Ishikawa (cell line): ENCODE results near the gene TRAPPC2.

Experiments
- CEBPB ChIP-seq: IDR thresholded peaks from 2 replicates; pipeline ENCODE4 v1.6.1; 2012
- CREB1 ChIP-seq: IDR thresholded peaks from 2 replicates; pipeline ENCODE4 v1.6.1; 2012; ENCODE audit warnings: low read depth
- EGR1 ChIP-seq: IDR thresholded peaks from 2 replicates; pipeline ENCODE4 v1.6.1; 2012
- EP300 ChIP-seq: IDR thresholded peaks from 2 replicates; pipeline ENCODE4 v1.6.1; 2012; ENCODE audit warnings: borderline replicate concordance
- FOXM1 ChIP-seq: IDR thresholded peaks from 2 replicates; pipeline ENCODE4 v1.6.1; 2012; ENCODE audit warnings: low read depth, borderline replicate concordance
- MAX ChIP-seq: IDR thresholded peaks from 2 replicates; pipeline ENCODE4 v1.6.1; 2012
- NFIC ChIP-seq: IDR thresholded peaks from 2 replicates; pipeline ENCODE4 v1.6.1; 2012
- RAD21 ChIP-seq: IDR thresholded peaks from 2 replicates; pipeline ENCODE4 v1.6.1; 2012; ENCODE audit warnings: low read depth
- REST ChIP-seq: IDR thresholded peaks from 2 replicates; pipeline ENCODE4 v1.6.1; 2012; ENCODE audit warnings: low read depth, mild to moderate bottlenecking
- TAF1 ChIP-seq: IDR thresholded peaks from 2 replicates; pipeline ENCODE4 v1.6.1; 2012; ENCODE audit warnings: low read depth, mild to moderate bottlenecking
- TCF12 ChIP-seq: IDR thresholded peaks from 2 replicates; pipeline ENCODE4 v1.6.1; 2012; ENCODE audit warnings: low read depth
- TEAD4 ChIP-seq: IDR thresholded peaks from 2 replicates; pipeline ENCODE4 v1.6.1; 2012
- USF1 ChIP-seq: IDR thresholded peaks from 2 replicates; pipeline ENCODE4 v1.6.1; 2012
- YY1 ChIP-seq: IDR thresholded peaks from 2 replicates; pipeline ENCODE4 v1.6.1; 2012; ENCODE audit warnings: low read depth
- ZBTB7A ChIP-seq: IDR thresholded peaks from 2 replicates; pipeline ENCODE4 v1.6.1; 2012; ENCODE audit warnings: low read depth

Gene TRAPPC2

GRCh38 chrX:13717700-13718472, 16.5 kb downstream of the TRAPPC2 start:
- TF ChIP-seq FOXM1 = no peak
- TF ChIP-seq TCF12 = no peak
- no peak for TF ChIP-seq MAX
- TF ChIP-seq TEAD4 = no peak
- TF ChIP-seq CEBPB = no peak
- no peak for TF ChIP-seq NFIC
- TF ChIP-seq YY1 = no peak
- no peak for TF ChIP-seq CREB1
- no peak for TF ChIP-seq REST
- TF ChIP-seq RAD21 = no peak

GRCh38 chrX:13716905-13717304, 17.5 kb downstream of the TRAPPC2 start:
- TF ChIP-seq REST = no peak
- TF ChIP-seq TCF12 = no peak

- no peak for TF ChIP-seq ZBTB7A
- TF ChIP-seq EP300 = no peak
- no peak for TF ChIP-seq EGR1
- TF ChIP-seq MAX = no peak
- no peak for TF ChIP-seq FOXM1
- TF ChIP-seq NFIC = no peak
- TF ChIP-seq USF1 = no peak
- TF ChIP-seq YY1 = no peak
- TF ChIP-seq CREB1 = no peak
- no peak for TF ChIP-seq TCF12
- TF ChIP-seq TEAD4 = no peak
- no peak for TF ChIP-seq CEBPB
- no peak for TF ChIP-seq RAD21
- TF ChIP-seq REST = no peak
- TF ChIP-seq TAF1 = no peak
These were observed 18.0 kb downstream of the TRAPPC2 start for GRCh38 chrX:13716455-13716854.

GRCh38 chrX:13711141-13711540, 23.3 kb downstream of the TRAPPC2 start:
- TF ChIP-seq USF1 = no peak
- no peak for TF ChIP-seq CEBPB
- TF ChIP-seq NFIC = no peak
- TF ChIP-seq EGR1 = no peak
- no peak for TF ChIP-seq EP300
- TF ChIP-seq TAF1 = no peak
- TF ChIP-seq ZBTB7A = no peak

GRCh38 chrX:13703589-13703988, 30.8 kb downstream of the TRAPPC2 start:
- no peak for TF ChIP-seq RAD21
- TF ChIP-seq ZBTB7A = no peak
- no peak for TF ChIP-seq TEAD4
- TF ChIP-seq FOXM1 = no peak
- no peak for TF ChIP-seq TAF1
- no peak for TF ChIP-seq CREB1
- TF ChIP-seq YY1 = no peak
- no peak for TF ChIP-seq MAX
